SH-SY5Y (cell line): ENCODE measurements around the gene CDK14.

Source experiments
- GATA2 ChIP-seq: IDR thresholded peaks from 2 replicates; pipeline ENCODE4 v1.6.1; 2011; ENCODE audit warnings: mild to moderate bottlenecking, low read depth, low read length
- GATA3 ChIP-seq: IDR thresholded peaks from 2 replicates; pipeline ENCODE4 v1.6.1; 2011; ENCODE audit warnings: low read depth, mild to moderate bottlenecking, low read length, moderate library complexity

GRCh38 chr7:91247500-91247899 is 651.4 kb downstream of the CDK14 start:
- no peak for TF ChIP-seq GATA2
- no peak for TF ChIP-seq GATA3
